AG09319 (cell line): ENCODE data around the gene ZNF606.

ENCODE experiments used
- DNase-seq: peaks from one replicate; pipeline ENCODE4 v3.0.0-alpha.2; 2010; ENCODE audit warnings: low read depth; ENCODE audit errors: extremely low read depth
- CTCF ChIP-seq: IDR thresholded peaks from 2 replicates; pipeline ENCODE4 v1.5.1; 2011; ENCODE audit warnings: low read depth, mild to moderate bottlenecking, inconsistent platforms, low read length, moderate library complexity

The ZNF606 gene

GRCh38 chr19:58042495-58043340 lies 40.1 kb upstream of the ZNF606 start:
- no peak for DNase-seq
- no peak for TF ChIP-seq CTCF

GRCh38 chr19:58040751-58041525 lies 38.3 kb upstream of the ZNF606 start:
- no peak for DNase-seq
- TF ChIP-seq CTCF: no peak

GRCh38 chr19:58038688-58039204 lies 36.1 kb upstream of the ZNF606 start:
- DNase-seq: no peak
- TF ChIP-seq CTCF: no peak

- DNase-seq: no peak
- no peak for TF ChIP-seq CTCF
Observed at GRCh38 chr19:58037927-58038687, 35.5 kb upstream of the ZNF606 start.

GRCh38 chr19:58035863-58036262 lies 33.2 kb upstream of the ZNF606 start:
- DNase-seq: no peak

GRCh38 chr19:58034477-58034793 lies 31.8 kb upstream of the ZNF606 start:
- no peak for TF ChIP-seq CTCF
- no peak for DNase-seq

More at GRCh38 chr19:58035863-58036262, 33.2 kb upstream of the ZNF606 start:
- no peak for TF ChIP-seq CTCF
